Brain microvascular endothelial cell (primary cell): ENCODE measurements around the gene CYB561.

ENCODE experiments used
- DNase-seq: peaks from one replicate; pipeline ENCODE4 v3.0.0-alpha.2; 2020
- H3K27ac ChIP-seq: fragments of 250-450 bp; sonication (Bioruptor Pico); 2 replicates; pipeline ENCODE4 v1.5.1; 2020; ENCODE audit warnings: mild to moderate bottlenecking, moderate library complexity
- H3K27me3 ChIP-seq: fragments of 250-450 bp; sonication (Bioruptor Pico); replicated peaks from 2 replicates; pipeline ENCODE4 v1.5.1; 2020; ENCODE audit warnings: mild to moderate bottlenecking
- H3K36me3 ChIP-seq: fragments of 250-450 bp; sonication (Bioruptor Pico); replicated peaks from 2 replicates; pipeline ENCODE4 v1.5.1; 2020; ENCODE audit warnings: mild to moderate bottlenecking
- H3K4me3 ChIP-seq: 2 replicates; pipeline ENCODE4 v1.5.1; 2011; ENCODE audit warnings: low read depth, mild to moderate bottlenecking, control low read depth, low read length, moderate library complexity
- CTCF ChIP-seq: IDR thresholded peaks from 2 replicates; pipeline ENCODE4 v1.5.1; 2011; ENCODE audit warnings: low read depth, mild to moderate bottlenecking, moderate library complexity, low read length, control low read depth, inconsistent platforms; ENCODE audit errors: missing control alignments
- in situ Hi-C: cut with HindIII; loops from 2 replicates; pipeline ENCODE4 v1.10.0; 2017; ENCODE audit warnings: low sequenced_read_pairs, low pct_ligation_motif_present

CYB561 gene

GRCh38 chr17:63435681-63436522, 10.2 kb downstream of the CYB561 start:
- DNase-seq, result no peak
- no peak overlapping the region for H3K27ac ChIP-seq
- H3K36me3 ChIP-seq, result no peaks in the 10 kb centered on the region
- in situ Hi-C loops, result no loop called here
- H3K4me3 ChIP-seq, result no peak overlapping the region
- no peak for TF ChIP-seq CTCF
- no peaks in the 10 kb centered on the region for H3K27me3 ChIP-seq

GRCh38 chr17:63434951-63435571, 11.0 kb downstream of the CYB561 start:
- no peaks in the 10 kb centered on the region for H3K36me3 ChIP-seq
- in situ Hi-C loops, result no loop called here
- DNase-seq, result no peak
- TF ChIP-seq CTCF, result peak; percentile 40
- no peak overlapping the region for H3K4me3 ChIP-seq
- H3K27me3 ChIP-seq, result no peaks in the 10 kb centered on the region
- no peak overlapping the region for H3K27ac ChIP-seq

- H3K4me3 ChIP-seq, result no peak overlapping the region
- in situ Hi-C loops, result no loop called here
- H3K27me3 ChIP-seq, result no peaks in the 10 kb centered on the region
- DNase-seq, result peak; percentile 87
- H3K27ac ChIP-seq, result peak overlapping the region; percentile 85
- TF ChIP-seq CTCF, result peak; percentile 27
- no peaks in the 10 kb centered on the region for H3K36me3 ChIP-seq
Measured at GRCh38 chr17:63433746-63434591, 12.1 kb downstream of the CYB561 start.

GRCh38 chr17:63431939-63432804, 13.9 kb downstream of the CYB561 start:
- Histone ChIP-seq H3K4me3 (no peak overlapping the region), H3K27me3 (no peaks in the 10 kb centered on the region), H3K36me3 (no peaks in the 10 kb centered on the region), H3K27ac (peak overlapping the region; percentile 85)
- peak; percentile 3 for TF ChIP-seq CTCF
- DNase-seq, result no peak
- in situ Hi-C loops, result no loop called here

GRCh38 chr17:63431618-63431938, 14.5 kb downstream of the CYB561 start:
- in situ Hi-C loops, result no loop called here
- no peak overlapping the region for H3K4me3 ChIP-seq
- no peaks in the 10 kb centered on the region for H3K27me3 ChIP-seq
- no peak overlapping the region for H3K27ac ChIP-seq
- DNase-seq, result no peak
- TF ChIP-seq CTCF, result no peak
- no peaks in the 10 kb centered on the region for H3K36me3 ChIP-seq
